H1 (cell line): Measurements from ENCODE around the gene SEH1L.

Source experiments
- CTCF ChIP-seq, 3 experiments: IDR thresholded peaks; 1 replicate in 2 of 3; 2 replicates in 1 of 3; pipeline versions ENCODE4 v1.5.1 to v1.6.1; 2011; ENCODE audit warnings: low read length in 3 of 3, mild to moderate bottlenecking in 3 of 3, inconsistent platforms in 2 of 3, low read depth in 1 of 3, moderate library complexity in 1 of 3; ENCODE audit not compliant: insufficient read depth in 1 of 3; ENCODE audit errors: control extremely low read depth in 1 of 3
- E2F6 ChIP-seq: IDR thresholded peaks from 2 replicates; pipeline ENCODE4 v1.6.1; 2012; ENCODE audit warnings: inconsistent platforms
- EGR1 ChIP-seq: IDR thresholded peaks from 2 replicates; pipeline ENCODE4 v1.6.1; 2011; ENCODE audit warnings: low read depth, low read length, borderline replicate concordance
- EP300 ChIP-seq, 2 experiments: IDR thresholded peaks; 1 replicate in 1 of 2; 2 replicates in 1 of 2; pipeline ENCODE4 v1.6.1; 2011 to 2012; ENCODE audit warnings: low read depth in 2 of 2, low read length in 2 of 2, mild to moderate bottlenecking in 2 of 2, borderline replicate concordance in 1 of 2, inconsistent platforms in 1 of 2, moderate library complexity in 1 of 2
- EZH2 ChIP-seq: fragments of 200-600 bp; sonication (generic); IDR thresholded peaks from 2 replicates; pipeline ENCODE4 v1.7.1; 2012; ENCODE audit warnings: low read depth, mild to moderate bottlenecking, moderate library complexity, low read length, inconsistent platforms; ENCODE audit not compliant: severe bottlenecking
- FOSL1 ChIP-seq: IDR thresholded peaks from 2 replicates; pipeline ENCODE4 v1.6.1; 2011; ENCODE audit warnings: mild to moderate bottlenecking, low read depth, low read length, moderate library complexity; ENCODE audit not compliant: insufficient read depth
- SAP30 ChIP-seq: fragments of 300-600 bp; sonication (generic); IDR thresholded peaks from 2 replicates; pipeline ENCODE4 v1.7.1; 2012; ENCODE audit warnings: low read length, moderate library complexity, mild to moderate bottlenecking, inconsistent platforms; ENCODE audit not compliant: insufficient read depth, insufficient replicate concordance
- SP1 ChIP-seq: IDR thresholded peaks from 2 replicates; pipeline ENCODE4 v1.6.1; 2011; ENCODE audit warnings: low read depth, low read length
- SP2 ChIP-seq: IDR thresholded peaks from 2 replicates; pipeline ENCODE4 v1.6.1; 2012; ENCODE audit warnings: mild to moderate bottlenecking, low read length, inconsistent platforms

DNA sequence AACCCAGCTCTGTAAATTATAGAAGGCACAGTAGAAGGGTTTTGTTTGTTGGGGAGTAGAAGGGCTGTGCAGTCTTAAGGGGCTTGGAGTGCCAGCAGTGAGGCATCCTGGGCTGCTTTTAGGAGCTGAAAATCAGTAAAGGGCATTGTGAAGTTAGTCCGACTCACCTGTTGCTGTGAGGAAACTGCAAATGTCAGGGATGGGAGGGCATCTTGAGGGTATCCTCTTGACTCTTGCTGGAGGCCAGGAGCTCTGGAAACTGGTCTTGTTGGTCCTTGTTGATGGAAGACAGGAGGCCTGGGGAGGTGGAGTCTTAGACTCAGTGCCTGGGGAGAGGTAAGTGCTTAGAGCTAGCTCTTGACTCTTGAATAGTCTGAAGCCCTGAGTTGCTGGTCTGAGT is 57.5 kb downstream of the SEH1L start:
- TF ChIP-seq FOSL1 (no peak), CTCF (IDR thresholded peaks at IDR 0.05; ENCODE audit: control extremely low read depth in 1 of 3, insufficient read depth in 1 of 3, low read depth in 1 of 3, low read length in 3 of 3) (no peak), EP300 (IDR thresholded peaks at IDR 0.05; ENCODE audit: borderline replicate concordance in 1 of 2, low read depth in 2 of 2, low read length in 2 of 2) (no peak), SAP30 (no peak), EGR1 (no peak), EZH2 (no peak), SP2 (no peak), E2F6 (no peak), SP1 (no peak)
